ENCODE measurements around the gene TNFAIP6.
"Not testable (repeated sequence)": the region's sequence is repeated elsewhere in the genome, so short reads cannot be mapped to it uniquely, and the experiment has no call there.

TNFAIP6 gene

DNA sequence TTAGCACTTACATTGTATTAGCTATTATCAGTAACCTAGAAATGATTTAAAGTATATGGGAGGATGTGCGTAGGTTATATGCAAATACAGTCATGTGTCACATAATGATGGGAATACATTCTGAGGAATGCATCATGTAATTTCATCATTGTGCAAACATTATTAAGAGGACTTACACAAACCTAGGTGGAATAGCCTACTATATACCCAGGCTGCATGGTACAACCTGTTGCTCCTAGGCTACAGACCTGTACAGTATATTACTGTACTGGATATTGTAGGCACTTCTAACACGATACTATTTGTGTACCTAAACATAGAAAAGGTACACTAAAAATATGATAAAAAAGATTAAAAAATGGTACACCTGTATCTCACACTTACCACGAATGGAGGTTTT lies 60.3 kb downstream of the TNFAIP6 start:
- DNase-seq (ENCODE audit: low read depth) = no peak

DNA sequence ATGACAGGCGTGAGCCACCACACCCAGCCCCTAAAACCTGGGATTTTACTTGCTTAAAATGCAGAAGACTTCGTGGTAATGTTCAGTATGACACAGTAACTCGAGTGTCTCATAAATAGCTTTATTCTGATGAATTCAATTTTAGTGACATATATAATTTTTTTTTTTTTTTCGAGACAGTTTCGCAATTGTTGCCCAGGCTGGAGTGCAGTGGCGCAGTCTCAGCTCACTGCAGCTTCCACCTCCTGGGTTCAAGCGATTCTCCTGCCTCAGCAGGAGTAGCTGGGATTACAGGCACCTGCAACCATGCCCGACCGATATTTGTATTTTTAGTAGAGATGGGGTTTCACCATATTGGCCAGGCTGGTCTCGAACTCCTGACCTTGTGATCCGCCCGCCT lies 64.3 kb downstream of the TNFAIP6 start:
- not testable (repeated sequence) for DNase-seq (ENCODE audit: low read depth)

DNA sequence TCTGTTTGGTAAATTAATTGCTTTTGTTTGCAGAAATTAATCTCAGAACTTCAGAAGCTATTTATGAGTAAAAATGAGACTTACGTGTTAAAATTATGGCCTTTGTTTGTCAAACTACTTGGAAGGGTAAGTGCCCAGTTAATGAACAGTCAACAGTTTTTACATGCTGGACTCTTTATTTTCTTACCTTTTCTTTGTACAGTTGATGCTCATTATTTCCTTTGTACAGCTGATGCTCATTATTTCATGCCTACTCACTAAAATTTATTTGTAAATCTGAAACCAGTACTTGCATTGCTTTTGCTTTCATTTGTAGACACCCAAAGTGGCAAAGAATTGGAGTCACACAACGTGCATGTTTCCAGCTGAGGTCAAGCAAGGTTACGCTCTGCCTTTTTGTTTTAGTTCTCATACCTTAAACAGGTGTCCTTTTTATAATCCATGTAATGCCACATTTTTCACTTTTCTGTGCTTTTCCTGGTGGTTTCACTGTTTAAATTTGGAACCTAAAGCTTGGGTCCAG lies 65.6 kb downstream of the TNFAIP6 start:
- DNase-seq (ENCODE audit: low read depth) = no peak

DNA sequence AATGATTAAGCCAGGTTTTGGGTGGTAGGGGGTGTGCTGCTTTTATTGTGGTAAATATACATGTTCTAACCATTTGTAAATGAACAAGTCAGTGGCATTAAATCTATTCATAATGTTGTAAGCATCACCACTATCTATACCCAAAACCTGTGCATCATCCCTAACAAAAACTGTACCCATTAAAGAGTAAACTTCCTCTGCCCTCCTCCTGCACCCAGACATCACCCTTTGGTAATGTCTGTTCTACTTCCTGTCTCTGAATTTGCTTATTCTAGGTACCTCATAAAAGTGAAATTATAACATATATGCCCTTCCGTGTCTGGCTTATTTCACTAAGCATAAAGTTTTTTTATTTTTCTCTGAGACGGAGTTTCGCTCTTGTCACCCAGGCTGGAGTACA lies 66.4 kb downstream of the TNFAIP6 start:
- DNase-seq (ENCODE audit: low read depth) = no peak
